Heart left ventricle (tissue), 16 donors: ENCODE data around the gene NKAIN4. TPM values are rescaled to one million over a fixed set of nuclear protein-coding genes. Genes with fewer than 3 reads are reported as not detected.

ENCODE experiments used
- ATAC-seq, 4 donors: fragments of 200-7000 bp; cut with Tn5 transposase; one replicate each; pipeline ENCODE4 v1.9.1; 2020 to 2022; ENCODE audit warnings: moderate library complexity in 4 of 4, mild to moderate bottlenecking in 3 of 4, moderate number of reproducible peaks in 1 of 4
- DNase-seq, 5 donors: peaks; one replicate each; pipeline ENCODE4 v3.0.0-alpha.2; 2020
- H3K27ac ChIP-seq, 12 donors: fragments of 200-600 bp; sonication (generic) in 4 of 12; one replicate each; pipeline versions ENCODE4 v1.5.0 to v1.8.0; 2016 to 2022; ENCODE audit warnings: mild to moderate bottlenecking in 2 of 12
- H3K27me3 ChIP-seq, 9 donors: fragments of 200-600 bp; sonication (generic) in 2 of 9; one replicate each; pipeline versions ENCODE4 v1.5.1 to v1.8.0; 2016 to 2022; ENCODE audit warnings: mild to moderate bottlenecking in 3 of 9
- H3K36me3 ChIP-seq, 9 donors: fragments of 200-600 bp; sonication (generic) in 2 of 9; one replicate each; pipeline versions ENCODE4 v1.5.0 to v1.8.0; 2018 to 2022; ENCODE audit warnings: mild to moderate bottlenecking in 2 of 9
- H3K4me1 ChIP-seq, 12 donors: fragments of 200-600 bp; sonication (generic) in 4 of 12; one replicate each; pipeline versions ENCODE4 v1.5.0 to v1.8.0; 2016 to 2022; ENCODE audit warnings: mild to moderate bottlenecking in 3 of 12
- H3K4me3 ChIP-seq, 12 donors: fragments of 200-600 bp; sonication (generic) in 4 of 12; one replicate each; pipeline versions ENCODE4 v1.5.0 to v1.8.0; 2017 to 2022; ENCODE audit warnings: mild to moderate bottlenecking in 9 of 12, moderate library complexity in 4 of 12
- H3K9me3 ChIP-seq, 12 donors: fragments of 200-600 bp; sonication (generic) in 4 of 12; one replicate each; pipeline versions ENCODE4 v1.5.0 to v1.8.0; 2016 to 2022; ENCODE audit warnings: mild to moderate bottlenecking in 1 of 12
- POLR2A ChIP-seq, 2 donors: fragments of 450-650 bp; IDR thresholded peaks; one replicate each; pipeline ENCODE4 v1.6.1; 2017; ENCODE audit warnings: antibody characterized with exemption in 2 of 2, mild to moderate bottlenecking in 2 of 2, moderate library complexity in 2 of 2
- WGBS, 4 donors: extraction: QIAGEN DNeasy Blood & Tissue Kit in 2 of 4; methylation state at CpG; one replicate each; pipeline versions ENCODE4 v1.1.5 to v1.1.7; 2013 to 2018; 5-methylcytosine and 5-hydroxymethylcytosine counted together
- intact Hi-C, 10 donors: fragments of 100-400 bp; cut with DNase I; formaldehyde crosslinking; loops; one replicate each; pipeline versions ENCODE4 v1.11.1 to v1.14.2; 2022
- polyA plus RNA-seq, 2 donors: library from polyadenylated mRNA; stranded (reverse); fragments of 200-250 nt; gene quantifications; one replicate each; pipeline ENCODE4 v1.2.3, GENCODE V29; 2013
- total RNA-seq, 9 donors: library from RNA; depleted of rRNA in 2 of 9; stranded (reverse); fragments of >200 nt in 2 of 9; fragmentation: NEBNext Ultra II Directional in 3 of 9; extraction: Animal tissue kit (Norgen Biotek cat#: 25700) in 3 of 9; gene quantifications; one replicate each; pipeline versions ENCODE4 v1.1.0 to v1.2.4, GENCODE V29; 2016 to 2023
- TF ChIP-seq, protein P1 (sequence below), 12 donors: fragments of 200-600 bp; sonication (generic) in 4 of 12; IDR thresholded peaks; one replicate each; pipeline versions ENCODE4 v1.5.0 to v1.8.0; 2018 to 2022; ENCODE audit warnings: antibody characterized with exemption in 12 of 12, mild to moderate bottlenecking in 5 of 12
- donor health status: ischemic (EF 13 %, LVEDD 7.1; RV severe dilation, severe dysfunction).
- donor health status: healthy with polysubstance abuse.
- donor health status: DM: no; HTN: yes; CAD: no.
- donor health status: DM: no; HTN: no; CAD: no.
- donor health status: ischemic (EF 25% LVEDD 6.9; RV normal size, moderate dysfunction).
- donor health status: ischemic (EF 25% LVEDD 5.7; RV mildly dilated, moderate dysfunction).
- donor health status: healthy.
- donor health status: DM: yes; HTN: yes; CAD: no.
- donor health status: ischemic (EF 35%, LVEDD 5.7; RV mildly dilated, moderate dysfunction).
- donor health status: nonischemic (EF 11% LVEDD 7.7; RV severe dilation, severe dysfunction).
- donor health status: DM: yes; HTN: yes; CAD: no.
- donor health status: PGD.
- donor health status: ischemic (EF 29% LVEDD 5.4; RV normal size, mild dysfunction).
- donor health status: nonischemic (EF 23%, LVEDD 6.1; RV moderate dilation, normal function).

NKAIN4 gene
- total and polyA plus RNA-seq, 11 donors: not detected

DNA sequence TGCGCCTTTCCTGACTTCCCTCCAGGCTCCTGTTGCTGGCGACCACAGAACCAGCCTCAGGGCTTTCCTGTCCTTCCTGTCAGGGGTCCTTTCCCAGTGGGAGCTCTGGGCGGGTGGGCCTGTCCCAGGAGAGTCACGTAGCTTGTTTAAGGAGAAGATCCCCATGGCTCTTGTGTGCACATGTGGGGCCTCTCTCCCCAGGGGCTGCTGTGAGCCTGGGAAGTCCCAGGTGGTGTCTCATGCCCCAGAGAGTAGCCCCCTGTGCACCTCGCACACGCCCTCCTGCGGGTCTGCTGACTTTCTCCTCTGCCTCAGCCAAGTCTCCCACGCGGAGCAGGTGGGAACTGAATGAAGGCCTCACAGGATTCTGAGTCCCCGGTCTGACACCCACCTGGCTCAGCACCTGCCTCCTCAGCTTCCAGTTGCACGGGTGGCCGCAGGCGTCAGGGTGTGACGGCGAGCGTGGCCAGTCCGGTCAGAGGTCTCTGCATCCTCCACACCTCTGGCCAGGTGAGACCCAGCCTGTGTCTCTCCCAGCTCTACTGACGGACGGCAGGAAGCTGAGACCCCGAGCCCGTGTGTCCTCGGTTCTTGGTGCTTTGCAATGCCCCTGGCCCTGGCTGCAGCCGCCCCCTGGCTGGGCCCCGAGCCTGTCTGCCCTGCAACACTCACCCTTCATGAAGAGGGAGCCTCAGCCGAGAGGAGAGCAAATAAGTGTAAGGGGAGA is 5.6 kb upstream of the NKAIN4 start:
- no peak for ATAC-seq
- Histone ChIP-seq H3K9me3 (no peaks in the 10 kb centered on the region), H3K36me3 (no peaks in the 10 kb centered on the region), H3K27ac (no peak overlapping the region), H3K27me3 (peaks cover 11 to 80% (median 27%) of the 10 kb centered on the region in 9 donors), H3K4me3 (no peak overlapping the region), H3K4me1 (no peaks in the 10 kb centered on the region)
- no peak for DNase-seq
- TF ChIP-seq, protein P1, sequence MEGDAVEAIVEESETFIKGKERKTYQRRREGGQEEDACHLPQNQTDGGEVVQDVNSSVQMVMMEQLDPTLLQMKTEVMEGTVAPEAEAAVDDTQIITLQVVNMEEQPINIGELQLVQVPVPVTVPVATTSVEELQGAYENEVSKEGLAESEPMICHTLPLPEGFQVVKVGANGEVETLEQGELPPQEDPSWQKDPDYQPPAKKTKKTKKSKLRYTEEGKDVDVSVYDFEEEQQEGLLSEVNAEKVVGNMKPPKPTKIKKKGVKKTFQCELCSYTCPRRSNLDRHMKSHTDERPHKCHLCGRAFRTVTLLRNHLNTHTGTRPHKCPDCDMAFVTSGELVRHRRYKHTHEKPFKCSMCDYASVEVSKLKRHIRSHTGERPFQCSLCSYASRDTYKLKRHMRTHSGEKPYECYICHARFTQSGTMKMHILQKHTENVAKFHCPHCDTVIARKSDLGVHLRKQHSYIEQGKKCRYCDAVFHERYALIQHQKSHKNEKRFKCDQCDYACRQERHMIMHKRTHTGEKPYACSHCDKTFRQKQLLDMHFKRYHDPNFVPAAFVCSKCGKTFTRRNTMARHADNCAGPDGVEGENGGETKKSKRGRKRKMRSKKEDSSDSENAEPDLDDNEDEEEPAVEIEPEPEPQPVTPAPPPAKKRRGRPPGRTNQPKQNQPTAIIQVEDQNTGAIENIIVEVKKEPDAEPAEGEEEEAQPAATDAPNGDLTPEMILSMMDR (IDR thresholded peaks at IDR 0.05): no peak
- TF ChIP-seq POLR2A (IDR thresholded peaks at IDR 0.05): no peak
- 73 to 80% (median 76%) methylated on average over 25 of the region's 25 CpGs for WGBS, 4 donors
- intact Hi-C loops: no loop called here

DNA sequence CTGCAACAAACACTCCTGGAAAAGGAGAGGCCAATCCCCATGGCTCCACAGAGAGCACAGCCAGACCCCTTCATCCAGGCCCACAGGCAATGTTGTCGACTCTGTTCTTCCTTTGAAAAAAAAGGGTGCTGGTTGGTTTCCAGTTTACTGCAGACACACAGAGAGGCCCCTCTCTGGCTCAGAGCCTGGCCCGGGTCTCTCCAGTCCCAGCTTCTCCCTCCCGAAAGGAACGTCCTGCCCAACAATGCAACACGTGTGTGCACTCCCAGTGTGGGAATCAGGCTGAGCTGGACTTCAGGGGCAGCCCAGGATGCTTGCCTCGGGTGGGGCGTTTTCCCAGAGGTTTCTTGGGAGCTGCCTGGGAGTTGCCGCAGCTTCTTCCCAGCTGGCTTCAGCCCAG is 4.5 kb upstream of the NKAIN4 start:
- H3K27ac ChIP-seq: no peak overlapping the region
- TF ChIP-seq, protein P1 (IDR thresholded peaks at IDR 0.05): no peak
- TF ChIP-seq POLR2A (IDR thresholded peaks at IDR 0.05): no peak
- H3K4me1 ChIP-seq: peaks cover 0 to 11% (median 0%) of the 10 kb centered on the region in 12 donors
- intact Hi-C loops: no loop called here
- WGBS, 4 donors: 38 to 43% (median 40%) methylated on average over 4 to 8 of the region's 8 CpGs
- peaks cover 18 to 81% (median 35%) of the 10 kb centered on the region in 9 donors for H3K27me3 ChIP-seq
- DNase-seq: no peak
- no peak for ATAC-seq
- H3K4me3 ChIP-seq: no peak overlapping the region
- no peaks in the 10 kb centered on the region for H3K9me3 ChIP-seq
- H3K36me3 ChIP-seq: no peaks in the 10 kb centered on the region

DNA sequence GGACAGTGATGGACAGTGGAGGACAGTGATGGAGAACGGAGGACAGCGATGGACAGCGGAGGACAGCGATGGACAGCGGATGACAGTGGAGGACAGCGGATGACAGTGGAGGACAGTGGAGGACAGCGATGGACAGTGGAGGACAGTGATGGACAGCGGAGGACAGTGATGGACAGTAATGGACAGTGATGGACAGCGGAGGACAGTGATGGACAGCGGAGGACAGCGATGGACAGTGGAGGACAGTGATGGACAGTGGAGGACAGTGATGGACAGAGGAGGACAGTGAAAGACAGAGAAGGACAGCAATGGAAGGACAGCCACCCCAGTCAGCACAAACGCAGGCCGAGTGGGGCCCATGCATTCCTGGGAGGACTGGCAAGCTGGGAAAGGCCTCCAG is 3.4 kb upstream of the NKAIN4 start:
- no peak for TF ChIP-seq POLR2A (IDR thresholded peaks at IDR 0.05)
- TF ChIP-seq, protein P1 (IDR thresholded peaks at IDR 0.05): no peak
- no peaks in the 10 kb centered on the region for H3K9me3 ChIP-seq
- no peak for ATAC-seq
- peaks cover 0 to 21% (median 4%) of the 10 kb centered on the region in 12 donors for H3K4me1 ChIP-seq
- H3K27ac ChIP-seq: no peak overlapping the region
- WGBS, 4 donors: 87 to 92% (median 89%) methylated on average over 12 to 13 of the region's 13 CpGs
- peaks cover 28 to 83% (median 43%) of the 10 kb centered on the region in 9 donors for H3K27me3 ChIP-seq
- DNase-seq: no peak
- intact Hi-C loops: no loop called here
- no peak overlapping the region for H3K4me3 ChIP-seq
- no peaks in the 10 kb centered on the region for H3K36me3 ChIP-seq

DNA sequence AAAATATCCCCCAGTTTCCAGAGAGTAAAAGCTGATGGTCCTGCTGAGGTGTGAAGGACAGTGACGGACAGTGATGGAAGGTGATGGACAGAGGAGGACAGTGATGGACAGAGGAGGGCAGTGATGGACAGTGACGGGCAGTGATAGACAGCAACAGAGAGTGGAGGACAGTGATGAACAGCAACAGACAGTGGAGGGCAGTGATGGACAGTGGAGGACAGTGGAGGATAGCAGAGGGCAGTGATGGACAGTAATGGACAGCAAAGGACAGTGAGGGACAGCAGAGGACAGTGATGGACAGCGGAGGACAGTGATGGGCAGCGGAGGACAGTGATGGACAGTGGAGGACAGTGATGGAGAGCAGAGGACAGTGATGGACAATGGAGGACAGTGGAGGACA is 2.7 kb upstream of the NKAIN4 start:
- no peaks in the 10 kb centered on the region for H3K36me3 ChIP-seq
- TF ChIP-seq, protein P1 (IDR thresholded peaks at IDR 0.05): no peak
- no peak for TF ChIP-seq POLR2A (IDR thresholded peaks at IDR 0.05)
- ATAC-seq (no peak), DNase-seq (no peak)
- WGBS, 4 donors: 85 to 93% (median 90%) methylated on average over 4 of the region's 4 CpGs
- no peak overlapping the region for H3K4me3 ChIP-seq
- H3K9me3 ChIP-seq: no peaks in the 10 kb centered on the region
- peaks cover 31 to 87% (median 47%) of the 10 kb centered on the region in 9 donors for H3K27me3 ChIP-seq
- intact Hi-C loops: no loop called here
- peaks cover 0 to 21% (median 4%) of the 10 kb centered on the region in 12 donors for H3K4me1 ChIP-seq
- H3K27ac ChIP-seq: no peak overlapping the region
